ENCODE results near the gene RUSF1.

RUSF1 gene

DNA sequence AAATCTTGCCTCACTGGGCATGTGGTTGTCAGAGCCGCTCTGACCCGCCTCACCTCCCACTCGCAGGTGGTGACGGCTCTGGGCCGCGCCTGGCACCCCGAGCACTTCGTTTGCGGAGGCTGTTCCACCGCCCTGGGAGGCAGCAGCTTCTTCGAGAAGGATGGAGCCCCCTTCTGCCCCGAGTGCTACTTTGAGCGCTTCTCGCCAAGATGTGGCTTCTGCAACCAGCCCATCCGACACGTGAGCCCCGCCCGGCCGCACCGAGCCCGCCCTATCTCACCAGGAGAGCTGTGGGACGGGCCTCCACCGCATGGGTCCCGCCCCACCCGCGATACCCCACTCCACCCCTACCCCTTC is 32.3 kb downstream of the RUSF1 start:
- TF ChIP-seq, protein P1, sequence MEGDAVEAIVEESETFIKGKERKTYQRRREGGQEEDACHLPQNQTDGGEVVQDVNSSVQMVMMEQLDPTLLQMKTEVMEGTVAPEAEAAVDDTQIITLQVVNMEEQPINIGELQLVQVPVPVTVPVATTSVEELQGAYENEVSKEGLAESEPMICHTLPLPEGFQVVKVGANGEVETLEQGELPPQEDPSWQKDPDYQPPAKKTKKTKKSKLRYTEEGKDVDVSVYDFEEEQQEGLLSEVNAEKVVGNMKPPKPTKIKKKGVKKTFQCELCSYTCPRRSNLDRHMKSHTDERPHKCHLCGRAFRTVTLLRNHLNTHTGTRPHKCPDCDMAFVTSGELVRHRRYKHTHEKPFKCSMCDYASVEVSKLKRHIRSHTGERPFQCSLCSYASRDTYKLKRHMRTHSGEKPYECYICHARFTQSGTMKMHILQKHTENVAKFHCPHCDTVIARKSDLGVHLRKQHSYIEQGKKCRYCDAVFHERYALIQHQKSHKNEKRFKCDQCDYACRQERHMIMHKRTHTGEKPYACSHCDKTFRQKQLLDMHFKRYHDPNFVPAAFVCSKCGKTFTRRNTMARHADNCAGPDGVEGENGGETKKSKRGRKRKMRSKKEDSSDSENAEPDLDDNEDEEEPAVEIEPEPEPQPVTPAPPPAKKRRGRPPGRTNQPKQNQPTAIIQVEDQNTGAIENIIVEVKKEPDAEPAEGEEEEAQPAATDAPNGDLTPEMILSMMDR (IDR thresholded peaks at IDR 0.05; ENCODE audit: low read depth, low read length): no peak
- no peak for DNase-seq (ENCODE audit: extremely low read depth, low read depth)

GRCh38 chr16:31474773-31475738 is 33.1 kb downstream of the RUSF1 start:
- TF ChIP-seq, protein P1 (IDR thresholded peaks at IDR 0.05; ENCODE audit: low read depth, low read length): no peak
- no peak for DNase-seq (ENCODE audit: extremely low read depth, low read depth)

GRCh38 chr16:31474173-31474714 is 33.9 kb downstream of the RUSF1 start:
- TF ChIP-seq, protein P1 (IDR thresholded peaks at IDR 0.05; ENCODE audit: low read depth, low read length): peak; percentile 3
- peak; percentile 49 for DNase-seq (ENCODE audit: extremely low read depth, low read depth)

- TF ChIP-seq, protein P1 (IDR thresholded peaks at IDR 0.05; ENCODE audit: low read depth, low read length): no peak
- no peak for DNase-seq (ENCODE audit: extremely low read depth, low read depth)
Measured at GRCh38 chr16:31473264-31473984, 34.8 kb downstream of the RUSF1 start.

GRCh38 chr16:31472709-31473203 is 35.4 kb downstream of the RUSF1 start:
- DNase-seq (ENCODE audit: extremely low read depth, low read depth): peak; percentile 83
- TF ChIP-seq, protein P1 (IDR thresholded peaks at IDR 0.05; ENCODE audit: low read depth, low read length): peak; percentile 74

DNA sequence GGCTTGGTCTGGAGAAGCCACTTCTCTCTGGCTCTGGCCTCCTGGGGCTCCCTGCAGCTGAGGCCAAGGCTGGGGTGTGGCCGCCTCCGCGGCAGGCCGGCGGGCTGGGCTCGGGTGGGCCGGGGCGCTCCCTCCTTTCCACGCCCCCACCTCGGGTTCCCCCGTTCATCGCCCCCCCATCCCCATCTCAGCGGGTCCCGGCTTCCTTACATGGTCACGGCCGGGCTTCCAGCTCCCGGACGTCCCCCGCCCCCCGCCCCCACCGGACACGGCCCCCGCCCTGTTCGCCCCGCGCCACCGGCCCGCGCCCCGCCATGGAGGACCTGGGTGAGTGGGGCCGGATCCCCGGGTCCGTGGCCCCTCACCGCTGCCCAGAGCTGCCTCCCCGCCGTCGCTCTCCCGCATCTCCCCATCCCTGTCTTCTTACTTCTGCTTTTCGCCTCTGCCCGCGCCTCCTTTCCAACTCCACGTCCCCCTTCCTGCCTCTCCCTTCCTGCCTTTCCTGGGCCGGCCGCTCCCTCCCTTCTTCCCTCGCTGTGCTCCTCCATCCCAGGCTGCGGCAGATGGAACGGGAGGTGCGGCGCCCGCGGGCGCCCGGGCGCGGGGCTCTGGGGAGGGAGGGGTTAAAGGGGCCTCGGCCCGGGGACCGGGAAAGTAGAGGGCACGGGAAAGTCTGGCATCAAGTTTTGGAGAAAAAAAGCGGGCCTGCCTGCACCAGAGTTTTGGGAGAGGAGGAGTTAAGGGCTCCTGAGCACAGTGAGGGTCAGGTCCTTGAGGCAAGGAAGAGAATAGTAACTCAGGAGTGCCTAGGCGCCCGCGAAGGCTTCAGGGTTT is 36.1 kb downstream of the RUSF1 start, which contains the start of gene TGFB1I1:
Gene TGFB1I1, plus strand, starts transcription at position 278 of the 834 bp plus-strand sequence. Its CDS starts 37 bp downstream, at position 315.
- peak; percentile 72 for DNase-seq (ENCODE audit: extremely low read depth, low read depth)
- TF ChIP-seq, protein P1 (IDR thresholded peaks at IDR 0.05; ENCODE audit: low read depth, low read length): no peak

Data from AG09319 (cell line).